Hematopoietic multipotent progenitor cell treated with erythropoietin and hydrocortisone succinate and interleukin-3 and kit ligand, for 8 days (in vitro differentiated cells): ENCODE results near the gene TXNDC2.

Experiments used
- DNase-seq: peaks from one replicate; pipeline ENCODE4 v3.0.0-alpha.2; 2015

The TXNDC2 gene

GRCh38 chr18:9861157-9861556 lies 24.6 kb upstream of the TXNDC2 start:
- DNase-seq: no peak

- no peak for DNase-seq
Observed at GRCh38 chr18:9861933-9862332, 23.8 kb upstream of the TXNDC2 start.

- no peak for DNase-seq
Observed at GRCh38 chr18:9862686-9863085, 23.1 kb upstream of the TXNDC2 start.

GRCh38 chr18:9863282-9863681 lies 22.5 kb upstream of the TXNDC2 start:
- DNase-seq: no peak

- no peak for DNase-seq
Observed at GRCh38 chr18:9865764-9866490, 19.8 kb upstream of the TXNDC2 start.

GRCh38 chr18:9866627-9867026 lies 19.1 kb upstream of the TXNDC2 start:
- DNase-seq: no peak

GRCh38 chr18:9867071-9867594 lies 18.6 kb upstream of the TXNDC2 start:
- DNase-seq: no peak

- DNase-seq: peak; percentile 55
Observed at GRCh38 chr18:9868857-9869714, 16.7 kb upstream of the TXNDC2 start.

GRCh38 chr18:9869715-9870430 lies 15.9 kb upstream of the TXNDC2 start:
- DNase-seq: peak; percentile 87

GRCh38 chr18:9870431-9871008 lies 15.3 kb upstream of the TXNDC2 start:
- no peak for DNase-seq

GRCh38 chr18:9871244-9871746 lies 14.5 kb upstream of the TXNDC2 start:
- no peak for DNase-seq

GRCh38 chr18:9872823-9873222 lies 12.9 kb upstream of the TXNDC2 start:
- DNase-seq: no peak

- no peak for DNase-seq
Observed at GRCh38 chr18:9874728-9875127, 11.0 kb upstream of the TXNDC2 start.

GRCh38 chr18:9876212-9876866 lies 9.4 kb upstream of the TXNDC2 start:
- peak; percentile 31 for DNase-seq

GRCh38 chr18:9876867-9877654 lies 8.7 kb upstream of the TXNDC2 start:
- DNase-seq: peak; percentile 98

GRCh38 chr18:9877655-9878014 lies 8.1 kb upstream of the TXNDC2 start:
- DNase-seq: no peak

GRCh38 chr18:9878095-9878494 lies 7.7 kb upstream of the TXNDC2 start:
- no peak for DNase-seq

GRCh38 chr18:9878783-9879242 lies 7.0 kb upstream of the TXNDC2 start:
- no peak for DNase-seq

GRCh38 chr18:9884090-9884489 lies 1.7 kb upstream of the TXNDC2 start:
- DNase-seq: no peak

- no peak for DNase-seq
Observed at GRCh38 chr18:9884532-9885140, 1.1 kb upstream of the TXNDC2 start.

GRCh38 chr18:9886005-9886348 lies 204 bp downstream of the TXNDC2 start:
- no peak for DNase-seq
